GM13977 (cell line): ENCODE results near the gene SMAP2.

Source experiments
- DNase-seq: peaks from one replicate; pipeline ENCODE4 v3.0.0; 2012; ENCODE audit warnings: low spot score
- in situ Hi-C: fragments of 300-500 bp; cut with MboI; formaldehyde crosslinking; loops from one replicate; pipeline ENCODE4 v1.12.0; 2022; ENCODE audit warnings: low sequenced_read_pairs, low pct_unique_long_range_greater_than_20kb, mixed read lengths, inconsistent platforms; ENCODE audit not compliant: unreplicated experiment
- TF ChIP-seq, protein P1 (sequence below): IDR thresholded peaks from 2 replicates; pipeline ENCODE4 v1.5.1; 2012; ENCODE audit warnings: mild to moderate bottlenecking, control low read depth; ENCODE audit not compliant: insufficient read depth; ENCODE audit errors: extremely low read depth, missing control alignments

Gene SMAP2

DNA sequence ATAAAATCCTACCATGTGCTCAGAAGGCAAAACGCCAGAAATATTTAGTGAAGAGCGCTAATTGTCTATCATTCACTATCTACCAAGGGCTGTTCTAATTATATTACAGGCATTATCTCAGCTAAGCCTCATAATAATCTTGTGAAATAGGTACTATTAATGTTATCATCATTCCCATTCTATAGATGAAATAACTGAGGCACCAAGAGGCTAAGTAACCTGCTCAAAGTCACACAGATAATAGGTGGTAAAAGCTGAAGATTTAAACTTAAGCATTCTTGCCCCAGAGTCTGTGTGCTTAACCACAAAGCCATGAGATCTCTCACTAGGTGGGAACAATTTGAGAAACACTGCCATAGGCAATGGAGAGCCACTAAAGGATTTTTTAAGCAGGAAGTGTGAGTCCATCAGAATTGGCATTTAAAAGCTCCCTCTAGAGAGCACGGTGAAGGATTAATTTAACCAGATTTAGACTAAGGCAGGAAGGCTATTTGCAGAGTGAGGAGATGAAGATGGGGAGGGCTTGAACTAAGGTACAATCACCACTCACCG, 1.7 kb upstream of the SMAP2 start:
- TF ChIP-seq, protein P1, sequence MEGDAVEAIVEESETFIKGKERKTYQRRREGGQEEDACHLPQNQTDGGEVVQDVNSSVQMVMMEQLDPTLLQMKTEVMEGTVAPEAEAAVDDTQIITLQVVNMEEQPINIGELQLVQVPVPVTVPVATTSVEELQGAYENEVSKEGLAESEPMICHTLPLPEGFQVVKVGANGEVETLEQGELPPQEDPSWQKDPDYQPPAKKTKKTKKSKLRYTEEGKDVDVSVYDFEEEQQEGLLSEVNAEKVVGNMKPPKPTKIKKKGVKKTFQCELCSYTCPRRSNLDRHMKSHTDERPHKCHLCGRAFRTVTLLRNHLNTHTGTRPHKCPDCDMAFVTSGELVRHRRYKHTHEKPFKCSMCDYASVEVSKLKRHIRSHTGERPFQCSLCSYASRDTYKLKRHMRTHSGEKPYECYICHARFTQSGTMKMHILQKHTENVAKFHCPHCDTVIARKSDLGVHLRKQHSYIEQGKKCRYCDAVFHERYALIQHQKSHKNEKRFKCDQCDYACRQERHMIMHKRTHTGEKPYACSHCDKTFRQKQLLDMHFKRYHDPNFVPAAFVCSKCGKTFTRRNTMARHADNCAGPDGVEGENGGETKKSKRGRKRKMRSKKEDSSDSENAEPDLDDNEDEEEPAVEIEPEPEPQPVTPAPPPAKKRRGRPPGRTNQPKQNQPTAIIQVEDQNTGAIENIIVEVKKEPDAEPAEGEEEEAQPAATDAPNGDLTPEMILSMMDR, result no peak
- DNase-seq, result no peak
- in situ Hi-C loops, result no loop called here

DNA sequence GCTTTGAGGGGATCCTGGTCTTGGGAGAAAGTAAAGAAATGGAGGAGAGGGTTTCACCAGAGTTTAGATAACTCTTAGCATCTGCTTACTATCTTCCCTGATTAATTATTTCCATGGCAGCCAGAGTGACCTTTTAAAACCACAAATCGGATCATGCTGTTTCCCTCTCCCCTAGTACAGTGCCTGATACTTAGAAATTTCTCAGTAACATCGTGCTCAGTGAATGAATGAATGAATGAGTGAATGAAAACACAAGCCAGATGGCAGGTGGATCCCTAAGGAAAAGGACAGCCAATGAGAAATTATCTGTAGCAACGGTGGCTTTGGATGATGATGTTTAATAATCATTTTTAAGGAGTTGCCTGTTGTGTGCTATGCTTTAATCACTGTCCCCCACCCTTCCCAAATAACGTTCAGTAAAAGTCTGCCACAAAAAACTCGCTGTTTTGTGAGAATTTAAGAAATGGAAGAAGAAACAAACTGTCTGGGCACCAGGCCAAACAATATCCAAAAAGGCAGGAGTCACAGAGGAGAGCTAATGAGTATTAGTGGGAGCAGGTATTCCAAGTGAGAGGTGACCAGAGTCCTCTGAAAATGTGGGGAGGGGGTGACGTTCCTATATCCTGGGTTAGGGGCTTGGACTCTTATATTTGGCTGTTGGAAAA, 737 bp upstream of the SMAP2 start:
- TF ChIP-seq, protein P1, result no peak
- no peak for DNase-seq

DNA sequence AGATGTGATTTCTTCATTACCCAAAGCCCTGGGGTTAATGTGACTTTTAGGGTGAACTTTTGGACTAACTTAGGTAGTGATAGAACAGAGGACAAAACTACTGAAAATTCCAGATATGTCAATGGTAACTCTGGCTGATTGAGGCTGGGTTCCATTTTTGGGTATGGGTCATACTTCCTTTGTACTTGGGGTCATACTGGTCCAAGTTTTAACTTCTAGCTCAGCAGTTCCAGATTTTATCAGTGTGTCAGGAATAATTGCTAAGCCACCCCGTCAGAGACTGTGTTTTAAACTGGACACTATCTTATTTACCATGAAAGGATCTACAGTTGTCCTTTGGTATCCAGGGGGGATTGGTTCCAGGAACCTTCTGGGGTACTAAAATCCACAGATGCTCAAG, 4.0 kb downstream of the SMAP2 start:
- DNase-seq, result no peak
- TF ChIP-seq, protein P1, result no peak
- in situ Hi-C loops, result no loop called here

More for the DNA sequence above, 737 bp upstream of the SMAP2 start:
- in situ Hi-C loops, result no loop called here

DNA sequence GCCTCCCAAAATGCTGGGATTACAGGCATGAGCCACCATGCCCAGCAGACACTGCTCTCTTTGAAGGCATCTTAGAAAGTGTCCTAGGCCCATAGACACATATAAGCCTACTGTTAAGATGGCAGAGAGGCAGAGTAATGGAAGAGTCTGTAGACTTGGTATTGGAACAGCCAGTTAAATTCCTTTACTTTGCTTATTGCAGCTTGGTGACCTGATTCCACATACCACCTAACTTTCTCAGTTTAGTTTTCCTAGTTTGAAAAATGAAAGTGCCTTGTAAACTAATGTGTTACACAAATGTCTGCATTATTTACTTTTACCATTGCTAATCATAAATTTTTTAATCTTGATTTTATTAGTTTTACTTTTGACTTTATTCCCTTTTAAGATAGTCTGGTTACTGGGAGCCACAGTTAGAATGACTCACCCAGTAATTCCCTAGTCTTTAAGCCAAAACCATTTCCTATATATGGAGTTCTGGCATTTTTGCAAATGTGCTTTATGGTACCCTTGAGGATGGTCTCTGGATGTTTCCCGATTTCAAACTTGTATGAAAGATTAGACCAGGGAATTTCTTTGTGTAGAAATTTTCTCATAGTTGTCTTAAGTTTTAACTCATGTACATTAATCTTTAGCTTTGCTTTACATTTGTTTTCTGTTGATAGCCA, 6.4 kb downstream of the SMAP2 start:
- no peak for DNase-seq
- TF ChIP-seq, protein P1, result no peak
- in situ Hi-C loops, result no loop called here

DNA sequence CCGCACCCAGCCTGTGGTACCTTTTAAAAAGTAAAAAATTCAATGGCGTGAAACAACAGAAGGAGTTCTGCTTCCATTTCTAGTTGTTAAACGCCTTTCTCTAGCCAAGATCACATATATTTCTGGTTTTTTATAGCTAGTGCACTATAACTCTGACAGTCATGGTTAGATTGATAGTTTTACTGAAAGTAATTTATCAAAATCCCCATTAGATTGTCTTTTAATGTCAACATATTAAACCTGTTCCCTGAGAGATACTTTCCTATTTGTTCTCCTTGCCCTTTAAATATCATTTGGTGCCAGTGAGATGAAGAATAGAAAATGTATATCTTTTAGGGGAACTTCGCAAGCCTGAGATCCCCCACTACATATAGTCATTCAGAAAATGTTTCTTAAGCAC, 7.3 kb downstream of the SMAP2 start:
- no peak for DNase-seq
- TF ChIP-seq, protein P1, result no peak
- in situ Hi-C loops, result no loop called here

DNA sequence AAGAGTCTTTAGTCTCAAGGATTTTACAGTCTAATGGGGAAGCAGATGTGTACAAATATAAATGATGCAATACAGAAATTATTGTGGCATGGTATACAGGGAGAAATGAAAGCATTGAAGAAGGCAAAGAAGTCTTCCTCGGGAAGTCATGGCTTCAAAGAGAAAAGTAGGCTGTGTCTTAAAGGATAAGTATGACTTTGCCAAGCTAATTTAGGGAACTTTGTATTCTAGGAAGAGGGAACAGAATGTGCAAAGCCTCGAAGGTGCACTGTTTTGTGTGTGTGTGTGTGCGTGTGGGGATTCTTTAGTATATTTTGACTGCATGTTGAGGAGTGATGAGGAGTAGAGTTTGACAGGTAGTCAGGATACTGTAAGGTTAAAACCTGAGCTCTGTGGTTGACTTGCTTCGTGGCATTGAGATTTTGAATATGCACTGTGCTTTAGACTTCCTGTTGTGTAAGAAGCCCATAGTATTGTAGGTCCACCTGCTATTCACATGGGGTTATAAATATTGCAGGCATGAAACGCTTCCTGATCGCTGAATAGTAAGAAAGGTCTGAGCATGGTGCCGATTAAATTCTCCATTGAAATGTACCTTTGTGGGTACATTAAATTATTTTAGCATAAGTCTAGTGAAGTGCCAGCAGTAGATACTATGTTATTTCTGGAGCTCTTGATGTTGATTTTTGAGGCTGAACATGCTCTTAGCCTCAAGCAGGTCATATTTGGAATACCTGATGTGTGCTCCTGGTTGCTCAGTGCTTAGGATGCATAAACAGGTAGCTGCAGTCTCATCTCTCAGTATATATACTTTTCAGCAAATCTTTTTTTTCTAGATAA, 8.0 kb downstream of the SMAP2 start:
- in situ Hi-C loops, result no loop called here
- TF ChIP-seq, protein P1, result no peak
- DNase-seq, result no peak
